Astrocyte (in vitro differentiated cells and primary cell): ENCODE results near the gene SNTB2. TPM values are rescaled to one million over a fixed set of nuclear protein-coding genes. Genes with fewer than 3 reads are reported as not detected.
A peak's percentile ranks its signal among the peaks of the same experiment; 100 is the strongest.

Experiments
- DNase-seq: peaks from one replicate; pipeline ENCODE4 v3.0.0-alpha.2; 2010; ENCODE audit warnings: low read depth
- FAIRE-seq: peaks from 2 replicates; lab custom pipeline; 2011; peaks lifted over from hg19 to GRCh38; lab: Jason Lieb, UNC
- H2AFZ ChIP-seq: 2 replicates; pipeline ENCODE4 v1.6.0; 2012; ENCODE audit warnings: low read depth, low read length, inconsistent platforms
- H3K27ac ChIP-seq: 2 replicates; pipeline ENCODE4 v1.5.1; 2011; ENCODE audit warnings: low read depth, low read length, inconsistent platforms
- H3K27me3 ChIP-seq: 2 replicates; pipeline ENCODE4 v1.6.0; 2011; ENCODE audit warnings: low read length, inconsistent platforms; ENCODE audit not compliant: insufficient read depth
- H3K36me3 ChIP-seq: 2 replicates; pipeline ENCODE4 v1.5.1; 2011; ENCODE audit warnings: low read length, inconsistent platforms; ENCODE audit not compliant: insufficient read depth
- H3K4me1 ChIP-seq: 2 replicates; pipeline ENCODE4 v1.5.1; 2011; ENCODE audit warnings: low read length, inconsistent platforms; ENCODE audit not compliant: insufficient read depth
- H3K4me2 ChIP-seq: 2 replicates; pipeline ENCODE4 v1.6.0; 2012; ENCODE audit warnings: low read length, inconsistent platforms
- H3K4me3 ChIP-seq: 2 replicates; pipeline ENCODE4 v1.5.1; 2011; ENCODE audit warnings: low read depth, mild to moderate bottlenecking, low read length, inconsistent platforms; ENCODE audit not compliant: insufficient read depth
- H3K79me2 ChIP-seq: 2 replicates; pipeline ENCODE4 v1.6.0; 2012; ENCODE audit warnings: mild to moderate bottlenecking, low read length, inconsistent platforms; ENCODE audit not compliant: insufficient read depth
- H3K9ac ChIP-seq: 2 replicates; pipeline ENCODE4 v1.6.0; 2012; ENCODE audit warnings: mild to moderate bottlenecking, low read length, inconsistent platforms
- H3K9me3 ChIP-seq: 2 replicates; pipeline ENCODE4 v1.5.1; 2012; ENCODE audit warnings: low read depth, mild to moderate bottlenecking, low read length, inconsistent platforms; ENCODE audit not compliant: insufficient read depth
- H4K20me1 ChIP-seq: 2 replicates; pipeline ENCODE4 v1.6.0; 2012; ENCODE audit warnings: low read length, inconsistent platforms; ENCODE audit not compliant: insufficient read depth
- H3K27ac Mint-ChIP-seq: one replicate; pipeline ENCODE4 v1.8.0; 2021; ENCODE audit warnings: mild to moderate bottlenecking, mixed read lengths; ENCODE audit not compliant: unreplicated experiment
- H3K27me3 Mint-ChIP-seq: one replicate; pipeline ENCODE4 v1.8.0; 2021; ENCODE audit warnings: low read depth, mixed read lengths; ENCODE audit not compliant: unreplicated experiment
- H3K36me3 Mint-ChIP-seq: one replicate; pipeline ENCODE4 v1.8.0; 2021; ENCODE audit warnings: low read depth, mixed read lengths; ENCODE audit not compliant: unreplicated experiment
- H3K4me1 Mint-ChIP-seq: one replicate; pipeline ENCODE4 v1.8.0; 2021; ENCODE audit warnings: low read depth, mixed read lengths; ENCODE audit not compliant: unreplicated experiment
- H3K4me3 Mint-ChIP-seq: one replicate; pipeline ENCODE4 v1.8.0; 2021; ENCODE audit warnings: mild to moderate bottlenecking, moderate library complexity, mixed read lengths; ENCODE audit not compliant: unreplicated experiment
- H3K9me3 Mint-ChIP-seq: one replicate; pipeline ENCODE4 v1.8.0; 2021; ENCODE audit warnings: mild to moderate bottlenecking, mixed read lengths; ENCODE audit not compliant: unreplicated experiment
- EZH2 ChIP-seq: IDR thresholded peaks from 2 replicates; pipeline ENCODE4 v1.6.1; 2012; ENCODE audit warnings: mild to moderate bottlenecking, low read length, inconsistent platforms; ENCODE audit not compliant: insufficient read depth
- total RNA-seq: library from RNA; stranded (reverse); gene quantifications from 2 replicates; pipeline ENCODE4 v1.2.1, GENCODE V29; 2021
- TF ChIP-seq, protein P1 (sequence below): IDR thresholded peaks from 2 replicates; pipeline ENCODE4 v1.5.1; 2011; ENCODE audit warnings: low read depth, mild to moderate bottlenecking, inconsistent platforms, low read length, moderate library complexity; ENCODE audit not compliant: insufficient read depth

Gene SNTB2
- total RNA-seq, 1 donor from 2014 or later: 30.4 TPM

DNA sequence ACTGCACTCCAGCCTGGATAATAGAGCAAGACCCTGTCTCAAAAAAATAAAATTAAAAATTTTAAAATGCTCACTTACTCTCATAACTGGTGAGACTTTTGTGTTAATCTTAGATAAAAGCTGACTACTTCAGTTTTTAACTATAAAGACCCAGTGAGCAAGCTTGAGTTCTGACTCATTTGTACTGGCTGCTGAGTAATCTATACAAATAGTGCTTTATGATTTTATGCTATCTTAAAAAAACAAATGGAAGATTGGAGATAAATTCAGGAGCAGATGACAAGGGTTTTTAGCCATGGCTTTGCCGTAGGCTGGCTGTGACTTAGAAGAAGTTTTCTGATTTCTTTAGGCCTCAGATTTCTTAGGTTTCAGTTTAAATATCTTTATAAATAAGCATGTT, 30.5 kb downstream of the SNTB2 start:
- no peak for TF ChIP-seq EZH2
- TF ChIP-seq, protein P1, sequence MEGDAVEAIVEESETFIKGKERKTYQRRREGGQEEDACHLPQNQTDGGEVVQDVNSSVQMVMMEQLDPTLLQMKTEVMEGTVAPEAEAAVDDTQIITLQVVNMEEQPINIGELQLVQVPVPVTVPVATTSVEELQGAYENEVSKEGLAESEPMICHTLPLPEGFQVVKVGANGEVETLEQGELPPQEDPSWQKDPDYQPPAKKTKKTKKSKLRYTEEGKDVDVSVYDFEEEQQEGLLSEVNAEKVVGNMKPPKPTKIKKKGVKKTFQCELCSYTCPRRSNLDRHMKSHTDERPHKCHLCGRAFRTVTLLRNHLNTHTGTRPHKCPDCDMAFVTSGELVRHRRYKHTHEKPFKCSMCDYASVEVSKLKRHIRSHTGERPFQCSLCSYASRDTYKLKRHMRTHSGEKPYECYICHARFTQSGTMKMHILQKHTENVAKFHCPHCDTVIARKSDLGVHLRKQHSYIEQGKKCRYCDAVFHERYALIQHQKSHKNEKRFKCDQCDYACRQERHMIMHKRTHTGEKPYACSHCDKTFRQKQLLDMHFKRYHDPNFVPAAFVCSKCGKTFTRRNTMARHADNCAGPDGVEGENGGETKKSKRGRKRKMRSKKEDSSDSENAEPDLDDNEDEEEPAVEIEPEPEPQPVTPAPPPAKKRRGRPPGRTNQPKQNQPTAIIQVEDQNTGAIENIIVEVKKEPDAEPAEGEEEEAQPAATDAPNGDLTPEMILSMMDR: no peak
- H4K20me1 ChIP-seq: peaks cover 61% of the 10 kb centered on the region
- H3K9me3 ChIP-seq: no peaks in the 10 kb centered on the region
- no peaks in the 10 kb centered on the region for H3K9me3 Mint-ChIP-seq
- no peaks in the 10 kb centered on the region for H3K36me3 Mint-ChIP-seq
- peak; percentile 73 for DNase-seq
- peaks cover 82% of the 10 kb centered on the region for H3K79me2 ChIP-seq
- H2AFZ ChIP-seq: no peak overlapping the region
- no peak overlapping the region for H3K9ac ChIP-seq
- no peaks in the 10 kb centered on the region for H3K27me3 ChIP-seq
- no peak overlapping the region for H3K4me3 ChIP-seq
- peak overlapping the region; percentile 72 for H3K4me2 ChIP-seq
- H3K36me3 ChIP-seq: no peaks in the 10 kb centered on the region
- peak overlapping the region; percentile 3 for H3K27ac ChIP-seq
- FAIRE-seq: no peak
- no peak overlapping the region for H3K4me3 Mint-ChIP-seq
- no peaks in the 10 kb centered on the region for H3K27me3 Mint-ChIP-seq
- H3K4me1 ChIP-seq: peaks cover 28% of the 10 kb centered on the region
- peak overlapping the region; percentile 1 for H3K27ac Mint-ChIP-seq
- H3K4me1 Mint-ChIP-seq: peaks cover 21% of the 10 kb centered on the region

DNA sequence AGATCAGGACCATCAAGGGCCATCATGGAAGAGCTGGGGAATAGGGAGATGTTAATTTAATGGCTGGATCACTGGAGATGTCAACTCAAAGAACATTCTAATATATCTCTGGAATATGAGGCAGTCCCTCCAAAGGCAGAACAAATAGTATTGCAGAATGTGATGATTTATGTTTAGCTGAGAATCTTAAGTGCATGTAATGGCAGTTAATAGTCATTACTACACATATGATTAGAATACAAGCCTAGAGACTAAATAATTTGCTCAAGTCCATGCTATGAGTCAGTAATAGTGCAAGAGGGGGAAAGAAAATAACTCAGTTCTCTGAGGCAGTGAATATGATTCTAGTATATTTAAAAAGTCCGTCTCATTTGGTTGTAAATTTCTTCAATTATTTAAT, 32.3 kb downstream of the SNTB2 start:
- Mint-ChIP-seq H3K9me3 (no peaks in the 10 kb centered on the region), H3K4me1 (peaks cover 23% of the 10 kb centered on the region), H3K27ac (no peak overlapping the region), H3K4me3 (no peak overlapping the region), H3K36me3 (peaks cover 5% of the 10 kb centered on the region), H3K27me3 (no peaks in the 10 kb centered on the region)
- no peak overlapping the region for H2AFZ ChIP-seq
- no peak overlapping the region for H3K9ac ChIP-seq
- H3K27me3 ChIP-seq: no peaks in the 10 kb centered on the region
- no peak overlapping the region for H3K4me3 ChIP-seq
- no peaks in the 10 kb centered on the region for H3K36me3 ChIP-seq
- DNase-seq (no peak), FAIRE-seq (no peak)
- H3K27ac ChIP-seq: no peak overlapping the region
- no peak overlapping the region for H3K4me2 ChIP-seq
- H3K79me2 ChIP-seq: peaks cover 81% of the 10 kb centered on the region
- peaks cover 67% of the 10 kb centered on the region for H4K20me1 ChIP-seq
- H3K4me1 ChIP-seq: peaks cover 28% of the 10 kb centered on the region
- TF ChIP-seq, protein P1: no peak
- TF ChIP-seq EZH2: no peak
- no peaks in the 10 kb centered on the region for H3K9me3 ChIP-seq

DNA sequence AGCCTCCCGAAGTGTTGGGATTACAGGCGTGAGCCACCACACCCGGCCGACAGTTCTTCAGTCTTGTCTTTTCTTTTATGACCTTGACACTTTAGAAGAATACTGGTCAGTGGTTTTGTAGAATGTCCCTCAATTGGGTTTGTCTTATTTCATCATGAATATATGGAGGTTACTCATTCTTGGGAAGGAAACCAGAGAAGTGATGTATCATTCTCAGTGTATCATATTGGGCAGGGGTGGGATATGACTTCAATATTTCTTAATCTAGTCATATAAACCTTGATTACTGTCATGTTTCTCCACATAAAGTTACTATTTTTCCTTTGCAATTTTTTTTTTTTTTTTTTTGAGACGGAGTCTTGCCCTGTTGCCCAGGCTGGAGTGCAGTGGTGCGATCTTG, 36.9 kb downstream of the SNTB2 start:
- DNase-seq: peak; percentile 51
- Histone ChIP-seq H3K4me1 (peaks cover 12% of the 10 kb centered on the region), H3K36me3 (no peaks in the 10 kb centered on the region), H3K79me2 (peaks cover 89% of the 10 kb centered on the region), H3K27me3 (no peaks in the 10 kb centered on the region), H3K27ac (no peak overlapping the region), H4K20me1 (peaks cover 67% of the 10 kb centered on the region), H3K9ac (no peak overlapping the region), H3K9me3 (no peaks in the 10 kb centered on the region), H3K4me3 (no peak overlapping the region), H2AFZ (no peak overlapping the region), H3K4me2 (no peak overlapping the region)
- peaks cover 5% of the 10 kb centered on the region for H3K36me3 Mint-ChIP-seq
- no peak overlapping the region for H3K4me3 Mint-ChIP-seq
- no peak for TF ChIP-seq EZH2
- TF ChIP-seq, protein P1: no peak
- H3K4me1 Mint-ChIP-seq: peaks cover 12% of the 10 kb centered on the region
- no peak overlapping the region for H3K27ac Mint-ChIP-seq
- no peaks in the 10 kb centered on the region for H3K27me3 Mint-ChIP-seq
- FAIRE-seq: no peak
- H3K9me3 Mint-ChIP-seq: no peaks in the 10 kb centered on the region
